ENCODE results near the gene SLC25A51. TPM values are rescaled to one million over a fixed set of nuclear protein-coding genes. Genes with fewer than 3 reads are reported as not detected.

SLC25A51 gene
- total RNA-seq, 1 experiment from 2014 or later, result 29.6 TPM

DNA sequence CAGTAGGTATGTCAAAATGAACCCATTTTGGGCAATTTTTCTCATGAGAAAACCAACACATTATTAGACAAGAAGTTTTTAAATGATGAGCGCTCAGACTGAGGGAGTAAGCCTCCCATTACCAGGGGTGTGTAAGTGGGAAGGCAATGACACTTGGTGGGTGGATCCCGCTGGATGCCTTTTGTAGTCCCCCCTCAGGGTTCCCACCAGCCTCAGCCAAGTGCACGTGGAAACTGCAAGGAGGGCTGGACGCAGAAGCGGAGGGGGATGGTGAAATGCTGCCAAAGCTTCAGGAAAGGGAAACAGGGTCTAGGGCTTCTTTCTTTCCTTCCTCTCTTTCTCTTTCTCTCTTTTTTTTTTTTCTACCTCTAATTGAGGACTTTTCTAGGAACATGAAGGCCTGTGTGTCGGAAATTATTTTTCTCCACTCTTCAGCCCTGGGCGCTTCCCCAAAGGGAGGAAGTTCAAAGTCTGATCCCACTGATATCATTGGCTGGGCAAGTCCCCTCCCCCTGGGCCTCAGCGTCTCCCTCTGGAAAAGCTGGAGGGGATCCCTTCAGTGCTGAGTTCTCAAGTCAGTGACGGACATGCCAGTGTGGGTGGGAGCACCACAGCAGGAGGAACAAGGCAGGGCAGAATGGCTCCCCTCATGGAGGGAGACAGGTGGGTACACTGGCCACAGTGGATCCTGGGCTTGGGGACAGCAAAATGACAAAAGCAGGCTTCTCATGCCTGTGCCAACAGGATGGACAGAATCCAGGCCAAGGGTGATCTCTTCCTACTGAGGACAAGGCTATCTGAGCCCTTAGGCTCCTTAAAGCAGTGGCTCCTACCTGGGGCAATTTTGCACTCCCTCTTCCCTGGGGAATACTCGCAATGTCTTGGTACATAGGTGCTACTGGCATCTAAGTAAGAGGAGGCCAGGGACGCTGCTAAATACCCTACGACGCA lies 23.9 kb upstream of the SLC25A51 start:
- POLR2A ChIA-PET, result no interaction called here
- intact Hi-C loops (cut with micrococcal nuclease), result no loop called here
- H3K27ac Mint-ChIP-seq (ENCODE audit: low read depth, unreplicated experiment), result no peak overlapping the region

DNA sequence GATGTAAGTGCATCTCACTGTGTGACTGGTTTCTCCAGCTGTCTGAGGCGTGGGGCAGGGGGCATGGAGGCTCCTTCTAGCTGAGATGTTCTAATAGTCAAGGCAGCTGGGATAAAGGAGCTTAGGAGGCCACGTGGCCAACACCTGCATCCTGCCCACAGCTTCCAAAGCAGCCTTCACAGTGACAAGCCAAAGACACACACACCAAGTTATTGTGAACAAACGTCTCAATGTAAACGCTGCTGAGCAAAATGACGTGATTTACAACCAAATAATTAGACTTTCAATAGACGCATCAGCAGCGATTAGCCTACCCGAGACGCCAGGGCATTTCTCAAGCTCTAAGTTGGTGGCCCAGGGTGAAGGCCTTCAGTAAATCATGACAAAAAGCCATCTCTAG lies 23.2 kb upstream of the SLC25A51 start:
- ChIA-PET CTCF (interaction anchor here (0.5 to 1.0 kb wide), 3 partner anchors 14 to 522 kb away, joined by 3 to 4 read pairs (median 3); no protein-coding TSS in a partner anchor), POLR2A (no interaction called here)
- intact Hi-C loops (cut with micrococcal nuclease), result no loop called here
- Mint-ChIP-seq H3K4me1 (ENCODE audit: insufficient read depth, unreplicated experiment) (peaks cover 16% of the 10 kb centered on the region), H3K36me3 (ENCODE audit: insufficient read depth, unreplicated experiment) (no peaks in the 10 kb centered on the region), H3K4me3 (ENCODE audit: unreplicated experiment) (no peak overlapping the region), H3K9me3 (ENCODE audit: unreplicated experiment) (no peaks in the 10 kb centered on the region), H3K27ac (ENCODE audit: low read depth, unreplicated experiment) (no peak overlapping the region), H3K27me3 (ENCODE audit: insufficient read depth, unreplicated experiment) (no peaks in the 10 kb centered on the region)
- no TSS peak for BruUV-seq (replicated peaks)
- TF ChIP-seq, protein P1, sequence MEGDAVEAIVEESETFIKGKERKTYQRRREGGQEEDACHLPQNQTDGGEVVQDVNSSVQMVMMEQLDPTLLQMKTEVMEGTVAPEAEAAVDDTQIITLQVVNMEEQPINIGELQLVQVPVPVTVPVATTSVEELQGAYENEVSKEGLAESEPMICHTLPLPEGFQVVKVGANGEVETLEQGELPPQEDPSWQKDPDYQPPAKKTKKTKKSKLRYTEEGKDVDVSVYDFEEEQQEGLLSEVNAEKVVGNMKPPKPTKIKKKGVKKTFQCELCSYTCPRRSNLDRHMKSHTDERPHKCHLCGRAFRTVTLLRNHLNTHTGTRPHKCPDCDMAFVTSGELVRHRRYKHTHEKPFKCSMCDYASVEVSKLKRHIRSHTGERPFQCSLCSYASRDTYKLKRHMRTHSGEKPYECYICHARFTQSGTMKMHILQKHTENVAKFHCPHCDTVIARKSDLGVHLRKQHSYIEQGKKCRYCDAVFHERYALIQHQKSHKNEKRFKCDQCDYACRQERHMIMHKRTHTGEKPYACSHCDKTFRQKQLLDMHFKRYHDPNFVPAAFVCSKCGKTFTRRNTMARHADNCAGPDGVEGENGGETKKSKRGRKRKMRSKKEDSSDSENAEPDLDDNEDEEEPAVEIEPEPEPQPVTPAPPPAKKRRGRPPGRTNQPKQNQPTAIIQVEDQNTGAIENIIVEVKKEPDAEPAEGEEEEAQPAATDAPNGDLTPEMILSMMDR (IDR thresholded peaks at IDR 0.05; ENCODE audit: unreplicated experiment), result no peak
- DNase-seq (ENCODE audit: unreplicated experiment), result no peak

More for the DNA sequence above, 23.9 kb upstream of the SLC25A51 start:
- CTCF ChIA-PET, result interaction anchor here (0.6 to 1.0 kb wide), 3 partner anchors 15 to 31 kb away, joined by 3 to 4 read pairs (median 3); no protein-coding TSS in a partner anchor
- Mint-ChIP-seq H3K36me3 (ENCODE audit: insufficient read depth, unreplicated experiment) (no peaks in the 10 kb centered on the region), H3K9me3 (ENCODE audit: unreplicated experiment) (no peaks in the 10 kb centered on the region), H3K4me1 (ENCODE audit: insufficient read depth, unreplicated experiment) (peaks cover 13% of the 10 kb centered on the region), H3K4me3 (ENCODE audit: unreplicated experiment) (no peak overlapping the region), H3K27me3 (ENCODE audit: insufficient read depth, unreplicated experiment) (no peaks in the 10 kb centered on the region)
- BruUV-seq (replicated peaks), result no TSS peak
- TF ChIP-seq, protein P1 (IDR thresholded peaks at IDR 0.05; ENCODE audit: unreplicated experiment), result no peak
- DNase-seq (ENCODE audit: unreplicated experiment), result no peak

DNA sequence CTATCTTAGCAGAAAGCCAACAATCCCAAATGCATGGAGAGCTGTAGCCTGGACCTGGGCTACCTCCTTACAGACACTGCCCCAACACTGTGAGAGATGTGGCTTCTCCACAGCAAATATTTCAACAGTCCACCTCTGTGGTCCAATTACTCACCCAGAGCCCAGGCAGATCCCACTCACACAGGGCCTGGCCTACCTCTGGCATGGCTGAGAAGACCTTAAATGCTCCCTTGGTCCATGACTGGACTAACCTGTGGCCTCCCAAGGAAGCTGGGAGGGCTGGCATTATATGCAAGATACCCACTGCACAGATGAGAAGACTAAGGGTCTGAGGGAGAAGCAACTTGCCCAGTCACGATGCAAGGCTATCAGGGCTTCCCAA lies 22.8 kb upstream of the SLC25A51 start:
- DNase-seq (ENCODE audit: unreplicated experiment), result no peak
- Mint-ChIP-seq H3K4me3 (ENCODE audit: unreplicated experiment) (no peak overlapping the region), H3K36me3 (ENCODE audit: insufficient read depth, unreplicated experiment) (peaks cover 4% of the 10 kb centered on the region), H3K27ac (ENCODE audit: low read depth, unreplicated experiment) (no peak overlapping the region), H3K4me1 (ENCODE audit: insufficient read depth, unreplicated experiment) (peaks cover 20% of the 10 kb centered on the region), H3K27me3 (ENCODE audit: insufficient read depth, unreplicated experiment) (no peaks in the 10 kb centered on the region), H3K9me3 (ENCODE audit: unreplicated experiment) (no peaks in the 10 kb centered on the region)
- intact Hi-C loops (cut with micrococcal nuclease), result no loop called here
- ChIA-PET POLR2A (no interaction called here), CTCF (interaction anchor here (0.5 to 1.0 kb wide), 3 partner anchors 9 to 521 kb away, joined by 3 to 4 read pairs (median 3); no protein-coding TSS in a partner anchor)
- TF ChIP-seq, protein P1 (IDR thresholded peaks at IDR 0.05; ENCODE audit: unreplicated experiment), result no peak
- BruUV-seq (replicated peaks), result no TSS peak
